NCI-H524 (cell line): ENCODE measurements around the gene CAPN15.
"Not testable (repeated sequence)": the region's sequence is repeated elsewhere in the genome, so short reads cannot be mapped to it uniquely, and the experiment has no call there.

ENCODE experiments used
- DNase-seq, 2 experiments: peaks; one replicate each; lab custom pipeline; 2025; lab: John Stamatoyannopoulos, UW

CAPN15 gene

GRCh38 chr16:527015-527903, at the start of gene CAPN15:
CAPN15 (plus strand) TSS chr16:527712; CDS start chr16:546839, 19,127 bp downstream.
- peak; percentile 83 to 91 for DNase-seq

GRCh38 chr16:478287-478686, 49.2 kb upstream of the CAPN15 start:
- DNase-seq = not testable (repeated sequence)

GRCh38 chr16:482468-483185, 44.9 kb upstream of the CAPN15 start:
- no peak for DNase-seq

DNA sequence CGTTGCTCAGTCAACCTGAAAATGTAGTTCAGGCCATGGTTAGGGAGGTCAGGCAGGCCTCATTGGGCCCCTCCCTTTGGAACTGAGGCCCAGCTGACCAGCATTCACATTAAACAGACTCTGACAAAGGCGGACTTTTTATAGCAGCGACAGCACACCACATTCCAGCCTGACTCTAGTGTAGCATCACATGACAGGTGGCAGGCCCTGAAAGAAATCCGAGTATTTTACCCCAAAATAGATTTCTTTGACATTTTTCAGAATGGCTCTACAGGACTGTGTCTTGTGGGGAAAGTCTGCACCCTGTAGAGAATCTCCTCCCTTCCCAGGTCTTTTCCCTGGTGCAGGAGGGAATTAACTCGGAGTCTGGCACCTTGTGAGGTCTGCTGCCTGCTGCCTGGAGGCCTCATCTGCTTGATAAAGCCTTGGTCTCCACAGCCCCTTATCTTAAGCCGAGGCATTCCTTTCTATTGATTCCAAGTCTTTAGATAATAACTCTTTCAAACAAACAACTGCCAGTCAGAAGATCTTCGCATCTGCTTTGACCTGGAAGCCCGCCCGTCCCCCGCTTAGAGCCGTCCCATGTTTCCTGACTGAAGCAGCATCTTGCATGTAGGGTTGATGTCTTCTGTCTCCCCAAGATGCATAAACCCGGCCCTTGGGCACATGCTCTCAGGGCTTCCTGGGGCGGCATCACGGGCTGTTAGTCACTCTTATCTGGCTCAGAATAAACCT, 44.0 kb upstream of the CAPN15 start:
- no peak for DNase-seq

DNA sequence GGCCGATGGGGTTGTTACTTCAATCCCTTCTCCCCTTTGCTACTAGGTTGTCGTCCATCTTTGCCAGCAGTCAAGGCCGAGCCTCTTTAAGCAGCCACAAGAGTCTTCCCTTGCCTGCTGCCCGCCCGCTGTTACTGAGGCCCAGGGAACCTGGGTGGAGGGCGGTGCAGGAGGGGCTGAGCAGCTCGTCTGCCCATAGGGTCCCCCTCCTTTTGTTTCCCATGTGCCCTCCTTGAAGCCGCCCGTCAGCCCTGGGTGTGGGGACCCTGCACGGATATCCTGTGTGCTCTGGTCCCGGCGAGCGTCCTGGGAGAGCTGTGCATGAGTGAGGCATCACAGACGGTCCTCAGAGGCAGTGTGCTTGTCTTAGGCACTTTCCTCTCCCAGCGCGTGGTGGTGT, 37.9 kb upstream of the CAPN15 start:
- no peak for DNase-seq

GRCh38 chr16:490768-491167, 36.7 kb upstream of the CAPN15 start:
- DNase-seq = no peak

GRCh38 chr16:491220-491919, 36.1 kb upstream of the CAPN15 start:
- no peak for DNase-seq

GRCh38 chr16:492211-492875, 35.2 kb upstream of the CAPN15 start:
- DNase-seq = no peak

- DNase-seq = not testable (repeated sequence)
Measured at GRCh38 chr16:494676-495075, 32.8 kb upstream of the CAPN15 start.

DNA sequence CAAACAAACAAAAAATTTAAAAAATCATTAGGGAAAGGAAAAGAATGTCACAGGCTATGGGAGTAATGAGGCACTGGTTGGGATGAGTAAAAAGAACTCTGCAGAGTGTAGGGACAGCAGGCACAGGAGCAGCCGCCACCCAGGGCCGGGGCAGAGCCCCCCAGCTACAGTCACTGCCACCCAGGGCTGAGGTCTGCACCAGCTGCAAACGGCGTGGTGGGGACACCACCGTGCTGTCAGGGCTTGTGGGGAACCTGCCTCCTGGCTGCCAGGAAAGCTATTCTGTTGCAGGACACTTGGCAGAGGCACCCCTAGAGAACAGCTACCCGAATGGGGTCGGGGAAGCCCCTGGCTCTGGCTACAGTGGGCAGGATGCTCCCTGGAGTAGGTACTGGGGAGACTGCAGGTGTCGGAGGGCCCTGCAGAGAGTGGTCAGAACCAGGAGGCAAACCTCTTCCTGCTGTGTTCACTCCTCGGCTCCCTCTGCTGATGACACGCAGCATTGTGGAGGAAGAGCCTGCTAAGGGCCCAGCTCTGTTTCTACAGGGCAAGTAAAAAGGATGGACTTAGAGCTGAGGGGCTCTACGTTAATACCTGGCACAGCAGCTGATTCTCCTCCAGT, 32.3 kb upstream of the CAPN15 start:
- DNase-seq = peak; percentile 15 to 60

DNA sequence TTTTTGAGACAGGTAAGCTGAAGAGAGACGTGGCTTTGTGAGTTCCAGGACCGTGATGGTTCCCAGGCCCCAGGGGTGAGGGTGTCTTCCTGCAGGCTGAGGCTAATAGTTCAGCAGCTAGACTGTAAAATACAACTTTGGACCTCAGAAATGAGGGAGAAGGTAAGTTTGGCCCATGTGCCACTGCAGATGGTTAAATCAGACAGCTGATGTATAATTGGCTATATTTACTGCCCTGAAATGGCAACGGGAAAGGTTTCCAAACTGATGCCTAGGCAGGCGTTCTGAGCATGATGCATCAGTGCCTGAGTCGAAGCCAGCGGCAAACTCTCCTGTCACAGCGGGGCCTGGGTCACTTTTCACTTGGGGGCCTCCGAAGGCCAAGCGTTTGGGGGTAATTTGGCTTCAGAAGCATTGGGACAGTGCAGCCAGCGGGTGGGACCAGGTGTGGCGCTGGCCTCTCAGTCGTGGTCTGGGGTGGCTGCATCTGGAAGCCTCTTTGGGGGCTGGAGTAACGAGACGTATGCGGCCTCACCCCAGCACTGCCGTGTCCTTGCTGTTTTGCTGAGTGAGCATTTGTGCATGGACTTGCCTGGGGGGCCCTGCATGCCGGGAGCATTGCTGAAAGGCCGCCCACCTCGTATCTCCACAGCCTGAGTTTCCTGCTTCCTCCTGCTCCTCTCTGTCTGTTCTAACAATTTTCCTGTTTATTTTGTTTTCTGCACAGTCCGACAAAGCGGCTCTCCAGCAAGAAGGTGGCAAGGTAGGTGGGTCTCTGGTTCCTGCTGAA, 31.2 kb upstream of the CAPN15 start:
- DNase-seq = no peak

DNA sequence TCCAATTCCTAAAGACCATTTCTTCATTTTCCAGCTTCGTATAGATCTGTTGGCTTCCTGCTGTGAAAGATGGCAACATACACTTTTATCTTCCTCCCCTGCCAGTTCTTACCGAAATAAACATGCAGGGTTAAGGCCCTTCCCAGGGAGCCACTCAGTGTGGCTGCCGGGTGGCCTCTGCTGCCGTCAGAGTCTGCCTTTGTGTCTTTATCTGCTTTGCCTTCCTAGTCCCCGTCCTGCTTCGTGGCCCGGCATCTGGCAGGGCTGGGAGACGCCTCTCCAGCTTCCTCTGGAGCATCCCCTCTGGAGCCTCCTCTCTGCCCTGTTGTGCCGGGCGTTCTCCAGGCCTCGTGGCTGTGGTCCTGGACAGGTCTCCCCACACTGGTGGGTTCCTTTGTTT, 30.3 kb upstream of the CAPN15 start:
- no peak for DNase-seq

GRCh38 chr16:499924-500323, 27.6 kb upstream of the CAPN15 start:
- no peak for DNase-seq

DNA sequence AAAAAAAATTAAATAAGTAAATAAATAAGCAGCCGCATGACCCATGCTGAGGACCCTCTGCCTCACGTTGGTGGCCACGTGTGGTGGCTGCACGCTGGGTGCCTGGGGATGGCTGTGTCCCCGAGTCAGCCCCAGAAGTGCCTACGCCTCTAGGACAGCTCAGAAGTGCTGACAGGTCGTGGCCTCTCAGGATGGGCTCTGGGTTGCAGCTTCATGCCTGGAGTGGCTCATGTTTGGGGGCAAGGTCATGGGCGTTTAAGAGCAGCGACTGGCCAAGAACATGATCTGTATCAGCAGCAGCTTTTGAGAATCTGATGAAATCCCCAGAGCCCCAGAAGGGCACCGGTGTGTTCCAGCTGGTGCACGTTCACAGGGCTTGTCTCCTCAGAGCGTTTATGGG, 26.8 kb upstream of the CAPN15 start:
- DNase-seq = no peak

GRCh38 chr16:502179-502943, 25.2 kb upstream of the CAPN15 start:
- no peak for DNase-seq

- no peak for DNase-seq
Measured at GRCh38 chr16:503150-504071, 24.1 kb upstream of the CAPN15 start.

DNA sequence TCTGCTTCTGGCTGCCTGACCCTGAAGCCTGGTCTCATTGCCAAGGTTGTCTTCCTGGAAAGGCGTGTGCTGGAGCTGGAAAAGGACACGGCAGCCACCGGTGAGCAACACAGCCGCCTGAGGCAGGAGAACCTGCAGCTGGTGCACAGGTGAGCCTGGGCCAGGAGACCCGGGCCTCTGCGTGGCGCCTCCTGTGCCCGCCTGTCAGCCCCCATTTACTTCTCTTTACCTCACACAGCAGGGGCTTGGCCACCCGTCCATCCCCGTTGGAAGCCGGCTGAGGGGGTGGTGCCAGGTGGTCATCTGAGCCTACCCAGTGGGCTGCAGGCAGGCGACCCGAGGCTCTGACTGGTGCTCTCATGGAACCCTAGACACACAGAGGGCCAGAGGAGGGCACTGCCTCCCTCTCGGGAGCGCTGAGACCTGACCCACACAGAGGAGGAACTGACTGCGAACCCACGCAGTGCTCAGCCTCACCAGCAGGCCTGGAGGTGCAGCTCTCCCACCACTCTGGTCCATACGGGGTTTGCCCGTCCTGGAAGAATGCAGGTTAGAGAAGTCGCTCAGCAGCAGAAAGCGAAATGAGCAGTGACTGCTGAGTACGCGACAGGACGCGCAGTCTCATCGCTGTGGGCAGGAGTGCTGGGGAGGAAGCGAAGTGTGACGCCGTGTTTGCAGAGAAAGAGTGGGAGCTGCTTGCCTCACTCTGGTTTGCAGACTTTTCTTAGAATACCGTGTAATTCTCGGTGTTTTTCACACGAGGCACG, 21.9 kb upstream of the CAPN15 start:
- no peak for DNase-seq

GRCh38 chr16:506246-506546, 21.3 kb upstream of the CAPN15 start:
- DNase-seq = no peak
